HG02884 (cell line): ENCODE data around the gene GPC6.
A peak's percentile ranks its signal among the peaks of the same experiment; 100 is the strongest.
"Not testable (repeated sequence)": the region's sequence is repeated elsewhere in the genome, so short reads cannot be mapped to it uniquely, and the experiment has no call there.

ENCODE experiments used
- ATAC-seq: cut with Tn5 transposase; IDR thresholded peaks from one replicate; pipeline ENCODE4 v1.9.1; 2021; ENCODE audit warnings: mild to moderate bottlenecking, moderate library complexity; ENCODE audit not compliant: unreplicated experiment

Gene GPC6

DNA sequence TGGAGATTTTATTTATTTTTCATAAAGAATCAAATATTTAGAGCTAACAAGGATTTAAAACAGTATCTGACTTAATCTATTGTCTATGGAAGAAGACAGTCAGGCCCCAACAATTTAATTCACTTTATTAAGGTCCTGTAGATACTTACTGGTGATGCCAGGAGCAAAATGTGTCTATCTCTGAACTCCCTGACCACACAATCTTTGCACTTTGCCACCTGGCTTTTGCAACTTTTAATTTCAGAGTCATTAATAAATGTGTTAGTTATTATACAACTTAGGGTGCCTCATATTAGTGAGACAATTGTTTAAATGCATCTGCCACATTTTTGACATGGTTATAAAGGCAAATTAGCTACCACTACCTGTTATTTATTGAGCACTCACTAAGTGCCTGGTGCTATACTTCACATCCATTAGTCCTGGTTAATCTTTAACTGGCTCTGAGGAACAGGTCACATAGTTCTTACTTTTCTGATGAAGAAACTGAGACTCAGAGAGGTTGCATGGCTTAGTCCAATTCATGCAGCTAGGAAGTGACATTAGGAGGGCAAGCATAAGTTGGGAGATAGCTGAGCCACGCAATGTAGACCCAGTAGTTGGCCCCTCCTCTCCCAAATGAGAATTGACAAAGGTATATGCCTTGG is 955.0 kb downstream of the GPC6 start:
- ATAC-seq: no peak

GRCh38 chr13:94182185-94182761 is 955.7 kb downstream of the GPC6 start:
- peak; percentile 51 for ATAC-seq

- ATAC-seq: no peak
Measured at GRCh38 chr13:94186470-94186869, 959.9 kb downstream of the GPC6 start.

DNA sequence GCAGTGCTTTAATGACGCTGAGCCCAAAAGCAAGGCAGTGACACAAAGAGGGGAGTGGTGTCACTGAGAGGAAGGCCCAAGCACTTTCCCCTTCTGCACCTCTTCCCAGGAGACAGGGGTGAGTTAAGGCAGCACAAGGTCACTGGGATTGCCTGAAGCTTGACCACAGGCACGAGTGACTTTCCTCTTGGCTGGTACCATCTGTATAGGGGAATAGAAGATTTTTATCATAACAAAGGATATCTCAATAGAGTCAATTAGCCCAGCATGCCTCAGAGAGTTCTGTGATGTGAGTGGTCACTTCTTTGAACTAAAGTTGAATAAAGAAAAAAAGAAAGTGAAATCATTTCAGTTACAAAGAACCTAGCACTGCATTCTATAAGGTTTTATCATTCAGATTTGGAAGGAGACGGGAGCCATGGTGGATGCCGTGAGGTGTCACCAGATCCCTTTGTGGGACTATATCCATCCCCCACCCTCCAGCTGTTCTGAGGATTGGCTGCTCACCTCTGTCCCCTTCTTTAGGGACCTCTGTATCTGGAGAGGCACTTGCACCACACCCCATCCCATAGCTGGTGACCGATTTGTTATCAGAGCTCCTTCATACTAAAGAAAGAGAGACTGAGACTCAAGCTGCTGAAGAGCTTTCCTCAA is 961.7 kb downstream of the GPC6 start:
- ATAC-seq: no peak

DNA sequence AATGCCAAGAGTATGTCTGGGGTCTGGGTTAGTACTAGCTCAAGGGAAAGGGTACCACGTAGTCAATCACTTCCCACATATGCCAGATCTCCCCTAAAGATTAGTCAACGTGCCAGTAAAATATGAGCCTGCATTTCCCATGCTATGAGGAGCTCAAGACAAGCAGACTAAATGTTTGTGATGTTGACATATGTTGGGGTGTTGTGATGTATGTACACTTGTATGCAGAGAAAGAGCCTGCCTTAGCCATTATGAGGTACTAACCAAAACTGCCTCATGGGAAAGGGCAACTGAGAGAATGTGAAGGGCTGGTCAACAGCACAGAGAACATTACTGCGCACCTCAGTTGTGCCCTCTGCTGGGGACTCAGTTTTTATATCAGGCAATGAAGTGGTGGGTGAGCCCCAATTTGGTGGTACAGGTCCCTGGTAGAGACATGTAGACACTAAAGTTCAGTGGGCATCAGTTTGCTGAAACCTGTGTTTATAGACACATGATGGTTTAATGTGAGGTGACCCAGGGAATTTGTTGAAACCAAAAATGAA is 965.9 kb downstream of the GPC6 start:
- ATAC-seq: peak; percentile 46

GRCh38 chr13:94195715-94196114 is 969.1 kb downstream of the GPC6 start:
- ATAC-seq: no peak

- no peak for ATAC-seq
Measured at GRCh38 chr13:94196413-94196812, 969.8 kb downstream of the GPC6 start.

DNA sequence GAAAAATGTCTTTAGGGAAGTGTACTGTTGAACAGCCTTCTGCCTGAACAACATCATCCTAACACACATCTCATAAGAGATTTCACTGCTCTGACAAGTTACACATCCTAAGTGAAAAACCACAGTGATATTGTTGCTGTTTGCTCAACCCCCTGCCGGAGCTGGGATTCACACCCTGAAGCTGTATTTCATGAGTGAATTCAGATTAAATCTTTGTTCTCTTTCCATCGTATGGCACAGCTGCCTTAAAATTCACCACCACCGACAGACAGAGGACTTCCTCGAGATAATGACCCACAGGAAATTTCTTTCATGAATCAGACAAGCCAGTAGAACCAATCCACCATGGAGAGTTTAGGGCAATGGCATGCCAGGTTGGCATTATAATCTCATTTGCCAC is 972.1 kb downstream of the GPC6 start:
- no peak for ATAC-seq

GRCh38 chr13:94199135-94199534 is 972.5 kb downstream of the GPC6 start:
- ATAC-seq: no peak

DNA sequence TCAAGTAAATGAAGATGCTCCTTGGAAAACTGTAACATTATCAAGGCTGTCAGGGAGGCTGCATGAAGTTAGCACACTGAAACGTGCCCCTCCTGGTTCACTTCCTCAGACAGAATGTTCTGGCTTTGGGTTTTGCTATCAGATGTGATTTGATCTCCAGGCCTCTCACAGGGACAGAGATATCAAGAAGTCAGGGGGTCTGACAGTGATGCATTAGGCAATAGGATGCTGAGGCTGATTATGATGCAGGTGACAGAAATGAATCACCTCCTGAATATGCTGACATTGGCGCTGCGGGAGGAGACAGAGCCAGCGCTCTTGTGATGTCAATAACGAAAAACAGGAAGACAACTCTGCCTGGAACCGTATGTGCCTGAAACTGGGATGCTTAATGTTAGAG is 974.4 kb downstream of the GPC6 start:
- no peak for ATAC-seq

- no peak for ATAC-seq
Measured at GRCh38 chr13:94204163-94204562, 977.6 kb downstream of the GPC6 start.

DNA sequence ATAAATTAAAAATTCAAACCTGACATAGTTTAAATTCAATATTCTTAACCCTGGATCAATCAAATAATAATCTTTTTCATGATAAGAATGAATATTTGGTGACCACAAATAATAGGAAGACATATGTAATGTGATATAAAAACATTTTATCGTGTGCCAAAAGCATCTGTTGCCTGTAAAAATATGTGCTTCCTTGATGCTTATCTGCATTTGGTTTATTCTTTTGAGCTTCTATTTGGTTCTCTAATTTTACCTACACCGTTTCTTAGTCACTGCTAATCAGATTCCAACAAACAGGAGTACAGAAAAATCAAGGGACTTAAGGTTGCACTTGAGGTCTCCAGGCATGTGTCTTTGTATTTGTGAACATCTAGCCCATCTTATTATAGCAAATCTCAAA is 978.3 kb downstream of the GPC6 start:
- no peak for ATAC-seq

DNA sequence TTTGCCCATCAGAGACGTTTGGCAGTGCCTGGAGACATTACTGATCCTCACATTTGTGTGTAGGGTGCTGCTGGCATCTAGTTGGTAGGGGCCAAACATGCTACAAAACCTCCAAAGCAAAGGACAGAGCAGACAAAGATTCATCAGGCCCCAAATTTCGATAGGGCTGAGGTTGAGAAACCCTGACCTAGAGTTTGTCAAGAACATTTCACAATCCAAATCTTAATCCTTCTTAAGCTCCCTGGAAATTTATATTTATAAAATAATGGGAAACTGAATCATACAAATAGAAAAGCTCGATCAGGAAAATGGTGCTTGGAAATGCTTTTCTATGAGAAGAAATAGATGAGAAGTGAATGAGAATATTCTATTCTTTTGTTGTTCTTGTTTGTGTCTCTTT is 979.3 kb downstream of the GPC6 start:
- ATAC-seq: no peak

DNA sequence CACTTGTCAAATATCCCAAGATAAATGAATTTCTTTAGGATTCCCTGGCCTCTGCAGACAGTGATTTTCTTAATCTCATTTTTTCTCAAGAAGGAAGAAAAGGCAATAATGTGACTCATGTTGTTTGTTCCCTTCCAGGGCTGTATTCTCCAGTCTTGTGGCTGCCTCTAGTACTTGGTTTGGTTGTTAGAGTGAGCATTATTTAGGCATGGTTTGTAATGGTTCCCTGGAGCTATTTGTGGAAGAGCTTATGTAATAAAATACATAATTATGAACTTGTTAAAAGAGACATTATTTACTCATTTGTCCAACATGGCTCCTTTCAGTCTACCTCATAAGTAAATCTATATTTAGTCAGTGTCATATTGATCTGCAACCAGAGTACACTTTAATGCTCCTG is 982.5 kb downstream of the GPC6 start:
- no peak for ATAC-seq

DNA sequence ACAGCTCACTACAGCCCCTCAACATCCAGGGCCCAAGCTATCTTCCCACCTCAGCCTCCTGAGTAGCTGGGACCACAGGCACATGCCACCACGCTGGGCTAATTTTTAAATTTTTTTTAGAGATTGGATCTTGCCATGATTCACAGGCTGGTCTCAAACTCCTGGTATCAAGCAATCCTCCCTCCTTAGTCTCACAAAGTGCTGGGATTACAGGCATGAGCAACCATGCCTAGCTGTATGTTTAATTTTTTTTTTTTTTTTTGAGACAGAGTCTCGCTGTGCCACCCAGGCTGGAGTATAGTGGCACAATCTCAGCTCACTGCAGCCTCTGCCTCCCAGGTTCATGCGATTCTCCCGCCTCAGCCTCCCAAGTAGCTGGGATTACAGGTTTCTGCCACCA is 983.3 kb downstream of the GPC6 start:
- ATAC-seq: not testable (repeated sequence)

- ATAC-seq: peak; percentile 71
Measured at GRCh38 chr13:94210816-94211215, 984.2 kb downstream of the GPC6 start.

- no peak for ATAC-seq
Measured at GRCh38 chr13:94212196-94212595, 985.6 kb downstream of the GPC6 start.

- ATAC-seq: no peak
Measured at GRCh38 chr13:94214121-94214520, 987.5 kb downstream of the GPC6 start.

- no peak for ATAC-seq
Measured at GRCh38 chr13:94214975-94215374, 988.4 kb downstream of the GPC6 start.

- no peak for ATAC-seq
Measured at GRCh38 chr13:94216476-94216875, 989.9 kb downstream of the GPC6 start.

DNA sequence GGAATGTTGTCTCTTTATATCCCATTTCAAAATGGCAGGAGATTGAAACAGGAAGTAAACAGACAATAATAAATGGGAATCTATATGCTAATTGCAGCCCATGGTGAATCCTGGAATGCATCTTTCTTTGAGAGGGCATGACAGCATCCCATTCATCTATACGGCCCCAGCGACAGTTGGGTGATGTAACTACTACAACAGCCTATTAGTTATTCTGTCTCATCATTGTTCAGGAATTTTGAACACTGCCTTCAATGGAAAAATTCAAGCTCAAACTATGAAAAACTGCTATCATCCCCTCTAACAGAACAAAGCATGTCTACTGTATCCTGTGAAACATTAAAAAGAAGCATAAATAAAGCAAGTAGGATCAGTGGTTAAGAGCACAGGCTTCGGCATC is 990.8 kb downstream of the GPC6 start:
- no peak for ATAC-seq

- no peak for ATAC-seq
Measured at GRCh38 chr13:94218537-94218936, 991.9 kb downstream of the GPC6 start.
